GM23338 (cell line): ENCODE data around the gene HRC.

Experiments
- EZH2 ChIP-seq: fragments of 200-600 bp; sonication (generic); IDR thresholded peaks from one replicate; pipeline ENCODE4 v1.8.0; 2017; ENCODE audit warnings: antibody characterized with exemption, mild to moderate bottlenecking, low read depth; ENCODE audit not compliant: unreplicated experiment
- JUNB ChIP-seq: IDR thresholded peaks from one replicate; pipeline ENCODE4 v1.6.1; 2016; ENCODE audit warnings: antibody characterized with exemption; ENCODE audit not compliant: unreplicated experiment
- TF ChIP-seq, protein P1 (sequence below), 2 experiments: fragments of 200-600 bp in 1 of 2; sonication (generic) in 1 of 2; conservative IDR thresholded peaks; 2 replicates each; pipeline versions ENCODE4 v1.5.1 to v1.6.1; 2016 to 2017; ENCODE audit warnings: antibody characterized with exemption in 2 of 2, low read depth in 2 of 2, mild to moderate bottlenecking in 2 of 2, moderate library complexity in 1 of 2
- TF ChIP-seq, protein P2 (sequence below): IDR thresholded peaks from one replicate; pipeline ENCODE4 v1.6.1; 2018; ENCODE audit warnings: antibody characterized with exemption; ENCODE audit not compliant: unreplicated experiment
- TF ChIP-seq, protein P3 (sequence below): IDR thresholded peaks from 2 replicates; pipeline ENCODE4 v1.6.1; 2016; ENCODE audit warnings: antibody characterized with exemption

DNA sequence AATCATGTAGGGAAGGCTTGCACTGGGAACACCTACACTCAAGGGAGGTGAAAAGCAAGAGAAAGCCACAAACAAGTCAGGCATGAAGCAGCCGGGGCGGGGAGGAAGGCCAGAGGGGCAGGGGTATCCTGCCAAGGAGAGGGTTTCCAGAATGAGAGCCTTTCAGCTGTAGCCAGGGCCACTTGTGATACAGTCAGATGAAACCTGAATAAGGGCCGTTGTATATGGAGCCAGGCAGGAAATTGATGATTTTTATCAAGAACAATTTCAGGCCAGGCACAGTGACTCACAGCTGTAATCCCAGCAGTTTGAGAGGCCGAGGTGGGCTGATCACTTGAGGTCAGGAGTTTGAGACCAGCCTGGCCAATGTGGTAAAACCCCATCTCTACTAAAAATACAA lies 6.8 kb upstream of the HRC start:
- TF ChIP-seq, protein P1, sequence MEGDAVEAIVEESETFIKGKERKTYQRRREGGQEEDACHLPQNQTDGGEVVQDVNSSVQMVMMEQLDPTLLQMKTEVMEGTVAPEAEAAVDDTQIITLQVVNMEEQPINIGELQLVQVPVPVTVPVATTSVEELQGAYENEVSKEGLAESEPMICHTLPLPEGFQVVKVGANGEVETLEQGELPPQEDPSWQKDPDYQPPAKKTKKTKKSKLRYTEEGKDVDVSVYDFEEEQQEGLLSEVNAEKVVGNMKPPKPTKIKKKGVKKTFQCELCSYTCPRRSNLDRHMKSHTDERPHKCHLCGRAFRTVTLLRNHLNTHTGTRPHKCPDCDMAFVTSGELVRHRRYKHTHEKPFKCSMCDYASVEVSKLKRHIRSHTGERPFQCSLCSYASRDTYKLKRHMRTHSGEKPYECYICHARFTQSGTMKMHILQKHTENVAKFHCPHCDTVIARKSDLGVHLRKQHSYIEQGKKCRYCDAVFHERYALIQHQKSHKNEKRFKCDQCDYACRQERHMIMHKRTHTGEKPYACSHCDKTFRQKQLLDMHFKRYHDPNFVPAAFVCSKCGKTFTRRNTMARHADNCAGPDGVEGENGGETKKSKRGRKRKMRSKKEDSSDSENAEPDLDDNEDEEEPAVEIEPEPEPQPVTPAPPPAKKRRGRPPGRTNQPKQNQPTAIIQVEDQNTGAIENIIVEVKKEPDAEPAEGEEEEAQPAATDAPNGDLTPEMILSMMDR (conservative IDR thresholded peaks at IDR 0.05; ENCODE audit: low read depth in 2 of 2): no peak
- TF ChIP-seq EZH2 (no peak), JUNB (no peak)
- TF ChIP-seq, protein P2, sequence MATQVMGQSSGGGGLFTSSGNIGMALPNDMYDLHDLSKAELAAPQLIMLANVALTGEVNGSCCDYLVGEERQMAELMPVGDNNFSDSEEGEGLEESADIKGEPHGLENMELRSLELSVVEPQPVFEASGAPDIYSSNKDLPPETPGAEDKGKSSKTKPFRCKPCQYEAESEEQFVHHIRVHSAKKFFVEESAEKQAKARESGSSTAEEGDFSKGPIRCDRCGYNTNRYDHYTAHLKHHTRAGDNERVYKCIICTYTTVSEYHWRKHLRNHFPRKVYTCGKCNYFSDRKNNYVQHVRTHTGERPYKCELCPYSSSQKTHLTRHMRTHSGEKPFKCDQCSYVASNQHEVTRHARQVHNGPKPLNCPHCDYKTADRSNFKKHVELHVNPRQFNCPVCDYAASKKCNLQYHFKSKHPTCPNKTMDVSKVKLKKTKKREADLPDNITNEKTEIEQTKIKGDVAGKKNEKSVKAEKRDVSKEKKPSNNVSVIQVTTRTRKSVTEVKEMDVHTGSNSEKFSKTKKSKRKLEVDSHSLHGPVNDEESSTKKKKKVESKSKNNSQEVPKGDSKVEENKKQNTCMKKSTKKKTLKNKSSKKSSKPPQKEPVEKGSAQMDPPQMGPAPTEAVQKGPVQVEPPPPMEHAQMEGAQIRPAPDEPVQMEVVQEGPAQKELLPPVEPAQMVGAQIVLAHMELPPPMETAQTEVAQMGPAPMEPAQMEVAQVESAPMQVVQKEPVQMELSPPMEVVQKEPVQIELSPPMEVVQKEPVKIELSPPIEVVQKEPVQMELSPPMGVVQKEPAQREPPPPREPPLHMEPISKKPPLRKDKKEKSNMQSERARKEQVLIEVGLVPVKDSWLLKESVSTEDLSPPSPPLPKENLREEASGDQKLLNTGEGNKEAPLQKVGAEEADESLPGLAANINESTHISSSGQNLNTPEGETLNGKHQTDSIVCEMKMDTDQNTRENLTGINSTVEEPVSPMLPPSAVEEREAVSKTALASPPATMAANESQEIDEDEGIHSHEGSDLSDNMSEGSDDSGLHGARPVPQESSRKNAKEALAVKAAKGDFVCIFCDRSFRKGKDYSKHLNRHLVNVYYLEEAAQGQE: no peak
- TF ChIP-seq, protein P3, sequence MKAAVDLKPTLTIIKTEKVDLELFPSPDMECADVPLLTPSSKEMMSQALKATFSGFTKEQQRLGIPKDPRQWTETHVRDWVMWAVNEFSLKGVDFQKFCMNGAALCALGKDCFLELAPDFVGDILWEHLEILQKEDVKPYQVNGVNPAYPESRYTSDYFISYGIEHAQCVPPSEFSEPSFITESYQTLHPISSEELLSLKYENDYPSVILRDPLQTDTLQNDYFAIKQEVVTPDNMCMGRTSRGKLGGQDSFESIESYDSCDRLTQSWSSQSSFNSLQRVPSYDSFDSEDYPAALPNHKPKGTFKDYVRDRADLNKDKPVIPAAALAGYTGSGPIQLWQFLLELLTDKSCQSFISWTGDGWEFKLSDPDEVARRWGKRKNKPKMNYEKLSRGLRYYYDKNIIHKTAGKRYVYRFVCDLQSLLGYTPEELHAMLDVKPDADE: no peak
